Neural progenitor cell (in vitro differentiated cells): ENCODE data around the gene CIITA.

Experiments used
- CTCF ChIP-seq: fragments of 200-600 bp; sonication (generic); IDR thresholded peaks from 2 replicates; pipeline ENCODE4 v1.5.1; 2017; ENCODE audit warnings: antibody characterized with exemption, mild to moderate bottlenecking
- EZH2 ChIP-seq: fragments of 200-600 bp; sonication (generic); IDR thresholded peaks from 2 replicates; pipeline ENCODE4 v1.6.1; 2017; ENCODE audit warnings: antibody characterized with exemption, mild to moderate bottlenecking, moderate library complexity

- no peak for TF ChIP-seq CTCF
- no peak for TF ChIP-seq EZH2
These were observed 18.3 kb downstream of the CIITA start for GRCh38 chr16:10895053-10895946.
